Prostate gland (tissue), 2 donors: ENCODE data around the gene ELOVL4. TPM values are rescaled to one million over a fixed set of nuclear protein-coding genes. Genes with fewer than 3 reads are reported as not detected.

Experiments used
- DNase-seq: peaks from one replicate; pipeline ENCODE4 v3.0.0-alpha.2; 2019; ENCODE audit warnings: low spot score
- H3K27ac ChIP-seq, 2 donors: fragments of 200-600 bp; sonication (generic); 2 replicates each; pipeline ENCODE4 v1.5.1; 2017 to 2019
- H3K27me3 ChIP-seq: fragments of 200-600 bp; sonication (generic); replicated peaks from 2 replicates; pipeline ENCODE4 v1.5.1; 2019; ENCODE audit not compliant: insufficient read depth
- H3K36me3 ChIP-seq, 2 donors: fragments of 200-600 bp; sonication (generic); 1 replicate in 1 of 2; 2 replicates in 1 of 2; pipeline versions ENCODE4 v1.5.1 to v1.8.1; 2017 to 2019
- H3K4me1 ChIP-seq: fragments of 200-600 bp; sonication (generic); replicated peaks from 2 replicates; pipeline ENCODE4 v1.5.1; 2019
- H3K4me3 ChIP-seq, 2 donors: fragments of 200-600 bp; sonication (generic); 2 replicates each; pipeline ENCODE4 v1.5.1; 2017 to 2019
- H3K9me3 ChIP-seq: fragments of 200-600 bp; sonication (generic); 2 replicates; pipeline ENCODE4 v1.5.1; 2017
- POLR2A ChIP-seq: fragments of 450-650 bp; IDR thresholded peaks from one replicate; pipeline ENCODE4 v1.6.1; 2016; ENCODE audit warnings: antibody characterized with exemption, mild to moderate bottlenecking
- POLR2AphosphoS5 ChIP-seq: sonication (generic); formaldehyde crosslinking; IDR thresholded peaks from one replicate; pipeline ENCODE4 v1.6.1; 2017; ENCODE audit warnings: antibody characterized with exemption
- WGBS: methylation state at CpG from one replicate; pipeline ENCODE4 v1.1.5; 2018; 5-methylcytosine and 5-hydroxymethylcytosine counted together
- intact Hi-C: fragments of 100-400 bp; cut with DNase I; formaldehyde crosslinking; loops from one replicate; pipeline ENCODE4 v1.14.2; 2022
- total RNA-seq, 2 donors: library from RNA; depleted of rRNA; stranded (reverse); fragments of >200 nt; gene quantifications; one replicate each; pipeline ENCODE4 v1.1.0, GENCODE V29; 2016
- TF ChIP-seq, protein P1 (sequence below), 4 experiments: fragments of 200-600 bp in 2 of 4; fragments of 450-650 bp in 2 of 4; sonication (generic) in 2 of 4; IDR thresholded peaks; 1 replicate in 3 of 4; 2 replicates in 1 of 4; pipeline ENCODE4 v1.5.1; 2016 to 2019; ENCODE audit warnings: antibody characterized with exemption in 4 of 4, mild to moderate bottlenecking in 2 of 4, moderate library complexity in 2 of 4

Gene ELOVL4
- total RNA-seq, 2 donors from 2014 or later: 5.8 TPM

DNA sequence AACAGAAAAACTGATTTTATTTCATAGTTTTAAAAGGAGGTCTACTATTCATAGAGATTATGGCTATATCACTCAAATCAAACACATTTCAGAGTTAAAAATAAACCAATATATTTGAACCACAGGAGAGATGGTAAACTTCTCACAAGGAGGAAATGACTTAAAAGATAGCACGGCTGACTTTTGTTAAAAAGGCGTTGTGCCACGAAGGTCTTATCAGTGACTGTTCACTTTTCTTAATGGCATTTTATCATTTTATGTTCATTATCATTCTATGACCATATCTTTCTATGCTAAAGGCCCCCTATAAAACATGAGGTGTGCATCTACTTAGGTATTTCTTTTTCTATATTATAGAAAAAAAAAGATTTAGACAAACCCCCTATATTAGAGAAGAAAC is 19.6 kb downstream of the ELOVL4 start:
- no peaks in the 10 kb centered on the region for H3K4me1 ChIP-seq
- TF ChIP-seq, protein P1, sequence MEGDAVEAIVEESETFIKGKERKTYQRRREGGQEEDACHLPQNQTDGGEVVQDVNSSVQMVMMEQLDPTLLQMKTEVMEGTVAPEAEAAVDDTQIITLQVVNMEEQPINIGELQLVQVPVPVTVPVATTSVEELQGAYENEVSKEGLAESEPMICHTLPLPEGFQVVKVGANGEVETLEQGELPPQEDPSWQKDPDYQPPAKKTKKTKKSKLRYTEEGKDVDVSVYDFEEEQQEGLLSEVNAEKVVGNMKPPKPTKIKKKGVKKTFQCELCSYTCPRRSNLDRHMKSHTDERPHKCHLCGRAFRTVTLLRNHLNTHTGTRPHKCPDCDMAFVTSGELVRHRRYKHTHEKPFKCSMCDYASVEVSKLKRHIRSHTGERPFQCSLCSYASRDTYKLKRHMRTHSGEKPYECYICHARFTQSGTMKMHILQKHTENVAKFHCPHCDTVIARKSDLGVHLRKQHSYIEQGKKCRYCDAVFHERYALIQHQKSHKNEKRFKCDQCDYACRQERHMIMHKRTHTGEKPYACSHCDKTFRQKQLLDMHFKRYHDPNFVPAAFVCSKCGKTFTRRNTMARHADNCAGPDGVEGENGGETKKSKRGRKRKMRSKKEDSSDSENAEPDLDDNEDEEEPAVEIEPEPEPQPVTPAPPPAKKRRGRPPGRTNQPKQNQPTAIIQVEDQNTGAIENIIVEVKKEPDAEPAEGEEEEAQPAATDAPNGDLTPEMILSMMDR (IDR thresholded peaks at IDR 0.05): no peak
- no peak for TF ChIP-seq POLR2AphosphoS5
- no peak for TF ChIP-seq POLR2A
- intact Hi-C loops: no loop called here
- no peak overlapping the region for H3K27ac ChIP-seq
- H3K27me3 ChIP-seq: no peaks in the 10 kb centered on the region
- no peak for DNase-seq
- WGBS: 61% methylated on average over 3 of the region's 3 CpGs
- H3K9me3 ChIP-seq: no peaks in the 10 kb centered on the region
- no peak overlapping the region for H3K4me3 ChIP-seq
- H3K36me3 ChIP-seq: no peaks in the 10 kb centered on the region

DNA sequence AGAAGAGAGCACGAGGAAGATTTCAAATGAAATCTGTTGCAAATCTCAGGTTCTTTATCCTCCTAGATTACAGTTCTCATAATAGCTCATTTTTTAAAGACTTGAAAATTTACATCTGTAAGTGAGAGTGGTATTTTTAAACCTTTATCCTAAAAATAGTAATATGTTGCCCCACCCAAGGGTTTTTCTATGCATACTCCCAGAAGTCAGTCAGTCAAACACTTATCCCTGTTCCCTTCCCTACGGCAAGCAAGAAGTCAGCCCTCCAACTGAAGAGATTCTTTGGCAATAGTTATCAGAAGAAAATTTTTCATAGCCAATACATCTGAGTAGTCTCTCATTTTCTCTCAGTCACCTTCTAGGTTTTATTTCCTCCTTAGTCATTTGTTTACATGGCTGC is 24.1 kb downstream of the ELOVL4 start:
- H3K27ac ChIP-seq: no peak overlapping the region
- no peaks in the 10 kb centered on the region for H3K4me1 ChIP-seq
- WGBS: 89% methylated on average over 2 of the region's 2 CpGs
- H3K9me3 ChIP-seq: no peaks in the 10 kb centered on the region
- no peaks in the 10 kb centered on the region for H3K27me3 ChIP-seq
- TF ChIP-seq, protein P1 (IDR thresholded peaks at IDR 0.05): no peak
- no peak for TF ChIP-seq POLR2A
- H3K4me3 ChIP-seq: no peak overlapping the region
- H3K36me3 ChIP-seq: no peaks in the 10 kb centered on the region
- intact Hi-C loops: no loop called here
- DNase-seq: no peak

DNA sequence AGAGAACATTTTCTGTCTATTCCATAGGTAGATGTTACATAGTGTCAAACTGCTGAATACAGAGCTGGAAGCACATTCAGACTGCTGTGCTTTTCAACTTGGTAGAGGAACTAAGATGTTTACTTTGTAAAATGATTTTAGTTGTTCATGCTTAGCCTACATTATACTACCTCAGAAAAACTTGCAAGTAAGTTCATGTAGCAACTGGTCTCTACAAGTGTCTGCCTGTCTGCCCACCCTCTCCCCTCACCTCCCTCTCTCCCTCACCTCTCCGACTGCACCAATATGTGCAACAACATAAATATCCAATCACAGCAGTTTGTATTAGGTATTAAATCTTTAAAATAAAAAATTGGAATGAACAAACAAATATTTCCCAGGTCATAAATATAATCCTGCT is 25.3 kb downstream of the ELOVL4 start:
- intact Hi-C loops: no loop called here
- Histone ChIP-seq H3K27me3 (no peaks in the 10 kb centered on the region), H3K4me1 (no peaks in the 10 kb centered on the region), H3K36me3 (no peaks in the 10 kb centered on the region), H3K27ac (no peak overlapping the region), H3K9me3 (no peaks in the 10 kb centered on the region), H3K4me3 (no peak overlapping the region)
- DNase-seq: no peak
- WGBS: 46% methylated on average over 1 of the region's 1 CpG
- TF ChIP-seq, protein P1 (IDR thresholded peaks at IDR 0.05): no peak
- TF ChIP-seq POLR2AphosphoS5: no peak
- no peak for TF ChIP-seq POLR2A

DNA sequence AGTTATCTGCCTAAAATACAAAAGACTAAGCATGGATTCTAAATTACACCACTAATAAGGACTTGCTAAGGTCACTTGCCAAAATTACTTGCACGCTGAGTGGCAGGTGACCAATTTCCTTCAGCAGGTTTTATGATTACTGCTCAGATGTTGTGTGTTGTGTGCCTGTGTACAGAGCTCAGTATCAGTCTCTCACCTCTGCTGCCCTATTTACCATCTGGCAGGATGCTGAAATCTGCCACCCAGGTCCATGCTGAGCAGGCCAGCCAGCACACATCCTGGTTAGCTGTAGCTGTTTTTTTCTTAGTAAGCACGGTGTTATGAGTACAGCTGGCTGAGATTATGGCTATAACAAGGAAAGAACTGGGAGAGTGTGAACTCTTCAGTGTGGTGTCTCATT is 34.0 kb downstream of the ELOVL4 start:
- H3K27ac ChIP-seq: no peak overlapping the region
- intact Hi-C loops: no loop called here
- no peak overlapping the region for H3K4me3 ChIP-seq
- WGBS: 45% methylated on average over 2 of the region's 2 CpGs
- DNase-seq: no peak
- H3K4me1 ChIP-seq: no peaks in the 10 kb centered on the region
- H3K36me3 ChIP-seq: no peaks in the 10 kb centered on the region
- TF ChIP-seq POLR2A: no peak
- TF ChIP-seq, protein P1 (IDR thresholded peaks at IDR 0.05): no peak
- TF ChIP-seq POLR2AphosphoS5: no peak
- no peaks in the 10 kb centered on the region for H3K27me3 ChIP-seq
- H3K9me3 ChIP-seq: no peaks in the 10 kb centered on the region

DNA sequence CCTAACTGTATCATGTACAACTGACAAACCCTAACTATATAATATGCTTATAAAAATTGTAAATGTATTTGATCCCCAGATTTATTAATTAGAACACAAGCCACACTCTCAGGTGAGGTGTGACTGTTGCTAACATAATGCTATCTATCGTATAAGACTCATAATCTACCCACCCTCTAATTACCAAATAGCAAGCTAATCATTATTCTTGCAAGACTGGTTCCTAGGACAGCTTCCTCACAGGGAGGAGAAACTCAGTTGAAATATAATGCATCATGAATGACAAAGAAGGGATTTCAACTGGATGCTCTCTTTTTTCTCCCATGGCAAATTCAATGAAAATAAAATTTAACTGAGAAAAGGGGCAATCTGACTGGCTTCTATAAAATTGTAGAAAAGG is 35.4 kb downstream of the ELOVL4 start:
- 50% methylated on average over 1 of the region's 1 CpG for WGBS
- Histone ChIP-seq H3K9me3 (no peaks in the 10 kb centered on the region), H3K36me3 (no peaks in the 10 kb centered on the region), H3K27me3 (no peaks in the 10 kb centered on the region), H3K27ac (no peak overlapping the region), H3K4me3 (no peak overlapping the region), H3K4me1 (no peaks in the 10 kb centered on the region)
- TF ChIP-seq, protein P1 (IDR thresholded peaks at IDR 0.05): no peak
- TF ChIP-seq POLR2AphosphoS5 (no peak), POLR2A (no peak)
- no peak for DNase-seq
- intact Hi-C loops: no loop called here
